B cell (primary cell): ENCODE measurements around the gene PISD. TPM values are rescaled to one million over a fixed set of nuclear protein-coding genes. Genes with fewer than 3 reads are reported as not detected.
"Not testable (repeated sequence)": the region's sequence is repeated elsewhere in the genome, so short reads cannot be mapped to it uniquely, and the experiment has no call there.

Experiments
- ATAC-seq: fragments of 200-7000 bp; cut with Tn5 transposase; one replicate; pipeline ENCODE4 v1.10.0; 2021; ENCODE audit warnings: low read depth, mild to moderate bottlenecking, moderate number of reproducible peaks, moderate library complexity
- CTCF ChIA-PET: fragments of 350-600 bp; sonication (Branson Sonifier 250); formaldehyde crosslinking; loops from one replicate; lab custom pipeline; 2021; ENCODE audit warnings: antibody characterized with exemption, inconsistent platforms; lab: Charles Lee
- POLR2A ChIA-PET: fragments of 350-600 bp; sonication (Branson Sonifier 250); formaldehyde crosslinking; loops from one replicate; lab custom pipeline; 2021; ENCODE audit warnings: antibody characterized with exemption; lab: Charles Lee
- DNase-seq: peaks from one replicate; pipeline ENCODE4 v3.0.0; 2013
- H2AFZ ChIP-seq: 2 replicates; pipeline ENCODE4 v1.6.1; 2012; ENCODE audit warnings: mild to moderate bottlenecking, low read depth, low read length; ENCODE audit not compliant: insufficient read depth, poor library complexity, severe bottlenecking
- H3K27ac ChIP-seq, 2 donors: 1 replicate in 1 of 2; 2 replicates in 1 of 2; pipeline ENCODE4 v1.5.1; 2012 to 2013; ENCODE audit warnings: low read length in 2 of 2, mild to moderate bottlenecking in 2 of 2, moderate library complexity in 1 of 2
- H3K27me3 ChIP-seq, 4 experiments: fragments of 200-600 bp in 1 of 4; sonication (generic) in 1 of 4; replicated peaks in 1 of 4; 1 replicate in 2 of 4; 2 replicates in 2 of 4; pipeline versions ENCODE4 v1.6.1 to v1.7.0; 2013 to 2016; ENCODE audit warnings: low read length in 3 of 4, mild to moderate bottlenecking in 2 of 4, mixed read lengths in 1 of 4, moderate library complexity in 1 of 4; ENCODE audit not compliant: insufficient read depth in 4 of 4, control insufficient read depth in 3 of 4; ENCODE audit errors: control extremely low read depth in 1 of 4
- H3K36me3 ChIP-seq, 2 experiments: replicated peaks in 1 of 2; 1 replicate in 1 of 2; 2 replicates in 1 of 2; pipeline versions ENCODE4 v1.6.1 to v1.7.1; 2013; ENCODE audit warnings: low read length in 1 of 2; ENCODE audit not compliant: insufficient read depth in 2 of 2, control insufficient read depth in 1 of 2; ENCODE audit errors: control extremely low read depth in 1 of 2, extremely low read depth in 1 of 2
- H3K4me1 ChIP-seq, 2 donors: fragments of 200-600 bp in 1 of 2; sonication (generic) in 1 of 2; 1 replicate in 1 of 2; 2 replicates in 1 of 2; pipeline versions ENCODE4 v1.5.1 to v1.6.1; 2013 to 2017; ENCODE audit warnings: low read length in 2 of 2; ENCODE audit not compliant: control insufficient read depth in 2 of 2, insufficient read depth in 2 of 2
- H3K4me2 ChIP-seq: replicated peaks from 2 replicates; pipeline ENCODE3; 2012; ENCODE audit warnings: mild to moderate bottlenecking, low read depth, low read length; ENCODE audit not compliant: poor library complexity, severe bottlenecking
- H3K4me3 ChIP-seq, 5 experiments: fragments of 200-600 bp in 1 of 5; sonication (generic) in 1 of 5; 1 replicate in 3 of 5; 2 replicates in 2 of 5; pipeline versions ENCODE4 v1.5.1 to v1.7.0; 2011 to 2016; ENCODE audit warnings: low read length in 4 of 5, mild to moderate bottlenecking in 4 of 5, low read depth in 2 of 5, control low read depth in 1 of 5, moderate library complexity in 1 of 5; ENCODE audit not compliant: insufficient read depth in 1 of 5; ENCODE audit errors: control extremely low read depth in 1 of 5, extremely low read depth in 1 of 5
- H3K79me2 ChIP-seq: fragments of 200-600 bp; sonication (generic); one replicate; pipeline ENCODE4 v1.6.0; 2016; ENCODE audit warnings: low read length; ENCODE audit not compliant: control insufficient read depth, insufficient read depth
- H3K9ac ChIP-seq: fragments of 200-600 bp; sonication (generic); 2 replicates; pipeline ENCODE4 v1.6.1; 2017; ENCODE audit warnings: mild to moderate bottlenecking, low read length, moderate library complexity
- H3K9me3 ChIP-seq, 3 donors: one replicate each; pipeline versions ENCODE4 v1.6.1 to v1.7.1; 2013; ENCODE audit warnings: low read length in 2 of 3; ENCODE audit not compliant: control insufficient read depth in 2 of 3, insufficient read depth in 1 of 3; ENCODE audit errors: control extremely low read depth in 1 of 3
- H4K20me1 ChIP-seq: 2 replicates; pipeline ENCODE4 v1.6.0; 2012; ENCODE audit warnings: mild to moderate bottlenecking, low read length; ENCODE audit not compliant: insufficient read depth, control insufficient read depth, poor library complexity, severe bottlenecking
- H3K27ac Mint-ChIP-seq: one replicate; pipeline ENCODE4 v1.8.0; 2021; ENCODE audit warnings: mixed read lengths
- H3K27me3 Mint-ChIP-seq: one replicate; pipeline ENCODE4 v1.8.0; 2021; ENCODE audit warnings: mixed read lengths
- H3K4me1 Mint-ChIP-seq: one replicate; pipeline ENCODE4 v1.8.0; 2021; ENCODE audit warnings: mixed read lengths
- H3K4me3 Mint-ChIP-seq: one replicate; pipeline ENCODE4 v1.8.0; 2021; ENCODE audit warnings: mixed read lengths
- H3K9me3 Mint-ChIP-seq: one replicate; pipeline ENCODE4 v1.8.0; 2022; ENCODE audit warnings: mixed read lengths; ENCODE audit not compliant: insufficient read depth
- CTCF ChIP-seq: fragments of 200-600 bp; IDR thresholded peaks from one replicate; pipeline ENCODE4 v1.8.0; 2022; ENCODE audit warnings: antibody characterized with exemption, mild to moderate bottlenecking
- EZH2 ChIP-seq: IDR thresholded peaks from 2 replicates; pipeline ENCODE4 v1.6.1; 2012; ENCODE audit warnings: borderline replicate concordance, low read depth, mild to moderate bottlenecking, moderate library complexity, low read length; ENCODE audit not compliant: insufficient read depth, poor library complexity, severe bottlenecking
- WGBS: methylation state at CpG from one replicate; pipeline ENCODE4 v1.1.5; 2013; ENCODE audit warnings: missing lambda C conversion rate; ENCODE audit not compliant: insufficient coverage; 5-methylcytosine and 5-hydroxymethylcytosine counted together
- intact Hi-C: fragments of 100-400 bp; cut with micrococcal nuclease; formaldehyde crosslinking; loops from one replicate; pipeline ENCODE4 v1.10.0; 2022
- polyA plus RNA-seq: library from polyadenylated mRNA; depleted of rRNA; stranded (reverse); fragments of >200 nt; gene quantifications from 2 replicates; pipeline ENCODE4 v1.2.3, GENCODE V29; 2012
- total RNA-seq, 2 donors: library from RNA; stranded (reverse); fragments of 120-200 nt in 1 of 2; gene quantifications; 1 replicate in 1 of 2; 2 replicates in 1 of 2; pipeline versions ENCODE4 v1.2.3 to v1.2.4, GENCODE V29; 2013 to 2022

PISD gene
- total and polyA plus RNA-seq, 2 donors (not counting 1 experiment from before 2014, with no cell fraction given): 35.6 to 52.5 TPM

- Histone ChIP-seq H3K4me1 (no peaks in the 10 kb centered on the region), H3K36me3 (no peaks in the 10 kb centered on the region), H2AFZ (no peak overlapping the region), H4K20me1 (no peaks in the 10 kb centered on the region), H3K79me2 (no peaks in the 10 kb centered on the region), H3K4me2 (no peak overlapping the region), H3K9me3 (no peaks in the 10 kb centered on the region), H3K9ac (no peak overlapping the region), H3K27me3 (no peaks in the 10 kb centered on the region), H3K27ac (no peak overlapping the region), H3K4me3 (no peak overlapping the region)
- Mint-ChIP-seq H3K4me3 (no peak overlapping the region), H3K27me3 (no peaks in the 10 kb centered on the region), H3K4me1 (no peaks in the 10 kb centered on the region), H3K27ac (no peak overlapping the region), H3K9me3 (no peaks in the 10 kb centered on the region)
- intact Hi-C loops: no loop called here
- no peak for TF ChIP-seq EZH2
- TF ChIP-seq CTCF: no peak
- no peak for DNase-seq
- ChIA-PET CTCF (no interaction called here), POLR2A (no interaction called here)
- ATAC-seq: no peak
- WGBS: 91% methylated on average over 1 of the region's 2 CpGs
Observed at GRCh38 chr22:31595271-31595670, 66.7 kb downstream of the PISD start.

GRCh38 chr22:31590161-31590560 lies 71.9 kb downstream of the PISD start:
- DNase-seq, H3K27ac ChIP-seq, H3K4me2 ChIP-seq, H3K4me3 Mint-ChIP-seq, H3K27me3 ChIP-seq, H3K27me3 Mint-ChIP-seq, H3K9me3 ChIP-seq, H2AFZ ChIP-seq, H3K4me1 Mint-ChIP-seq, POLR2A ChIA-PET, H3K27ac Mint-ChIP-seq, H3K9ac ChIP-seq, H4K20me1 ChIP-seq, H3K4me1 ChIP-seq, H3K79me2 ChIP-seq, H3K9me3 Mint-ChIP-seq, CTCF ChIA-PET, H3K4me3 ChIP-seq, intact Hi-C loops, ATAC-seq: not testable (repeated sequence)
- WGBS: no CpG with 5 or more reads among the region's 2 CpGs
- peaks cover 0 to 31% of the 10 kb centered on the region in 2 experiments for H3K36me3 ChIP-seq
